GM19193 (cell line): ENCODE data around the gene CHD2.

Experiments used
- POLR2A ChIP-seq: IDR thresholded peaks from 4 replicates; pipeline ENCODE4 v1.6.1; 2011; ENCODE audit not compliant: insufficient read depth, insufficient read length; ENCODE audit errors: extremely low read depth

Gene CHD2

GRCh38 chr15:93060336-93061248 is 160.5 kb downstream of the CHD2 start:
- TF ChIP-seq POLR2A, result no peak

- no peak for TF ChIP-seq POLR2A
Measured at GRCh38 chr15:93063262-93063671, 163.1 kb downstream of the CHD2 start.

GRCh38 chr15:93063796-93064690 is 163.9 kb downstream of the CHD2 start:
- no peak for TF ChIP-seq POLR2A

GRCh38 chr15:93065641-93066045 is 165.5 kb downstream of the CHD2 start:
- TF ChIP-seq POLR2A, result no peak

GRCh38 chr15:93066224-93066681 is 166.1 kb downstream of the CHD2 start:
- no peak for TF ChIP-seq POLR2A

- TF ChIP-seq POLR2A, result no peak
Measured at GRCh38 chr15:93066834-93067648, 166.9 kb downstream of the CHD2 start.

- TF ChIP-seq POLR2A, result no peak
Measured at GRCh38 chr15:93067649-93068085, 167.5 kb downstream of the CHD2 start.

- no peak for TF ChIP-seq POLR2A
Measured at GRCh38 chr15:93068581-93069199, 168.6 kb downstream of the CHD2 start.

- TF ChIP-seq POLR2A, result no peak
Measured at GRCh38 chr15:93070132-93070531, 170.0 kb downstream of the CHD2 start.

GRCh38 chr15:93070551-93071296 is 170.6 kb downstream of the CHD2 start:
- no peak for TF ChIP-seq POLR2A

GRCh38 chr15:93071469-93071936 is 171.4 kb downstream of the CHD2 start:
- TF ChIP-seq POLR2A, result no peak

- no peak for TF ChIP-seq POLR2A
Measured at GRCh38 chr15:93072011-93072410, 171.9 kb downstream of the CHD2 start.
